GM12891 (cell line): ENCODE measurements around the gene WNT4.

Experiments used
- POLR2A ChIP-seq: IDR thresholded peaks from 2 replicates; pipeline ENCODE4 v1.6.1; 2011; ENCODE audit warnings: low read depth, low read length, control low read depth
- POLR2AphosphoS5 ChIP-seq: IDR thresholded peaks from 2 replicates; pipeline ENCODE4 v1.6.1; 2011; ENCODE audit warnings: low read depth, low read length, control low read depth
- TAF1 ChIP-seq: IDR thresholded peaks from 2 replicates; pipeline ENCODE4 v1.6.1; 2011; ENCODE audit warnings: low read depth, low read length, control low read depth

DNA sequence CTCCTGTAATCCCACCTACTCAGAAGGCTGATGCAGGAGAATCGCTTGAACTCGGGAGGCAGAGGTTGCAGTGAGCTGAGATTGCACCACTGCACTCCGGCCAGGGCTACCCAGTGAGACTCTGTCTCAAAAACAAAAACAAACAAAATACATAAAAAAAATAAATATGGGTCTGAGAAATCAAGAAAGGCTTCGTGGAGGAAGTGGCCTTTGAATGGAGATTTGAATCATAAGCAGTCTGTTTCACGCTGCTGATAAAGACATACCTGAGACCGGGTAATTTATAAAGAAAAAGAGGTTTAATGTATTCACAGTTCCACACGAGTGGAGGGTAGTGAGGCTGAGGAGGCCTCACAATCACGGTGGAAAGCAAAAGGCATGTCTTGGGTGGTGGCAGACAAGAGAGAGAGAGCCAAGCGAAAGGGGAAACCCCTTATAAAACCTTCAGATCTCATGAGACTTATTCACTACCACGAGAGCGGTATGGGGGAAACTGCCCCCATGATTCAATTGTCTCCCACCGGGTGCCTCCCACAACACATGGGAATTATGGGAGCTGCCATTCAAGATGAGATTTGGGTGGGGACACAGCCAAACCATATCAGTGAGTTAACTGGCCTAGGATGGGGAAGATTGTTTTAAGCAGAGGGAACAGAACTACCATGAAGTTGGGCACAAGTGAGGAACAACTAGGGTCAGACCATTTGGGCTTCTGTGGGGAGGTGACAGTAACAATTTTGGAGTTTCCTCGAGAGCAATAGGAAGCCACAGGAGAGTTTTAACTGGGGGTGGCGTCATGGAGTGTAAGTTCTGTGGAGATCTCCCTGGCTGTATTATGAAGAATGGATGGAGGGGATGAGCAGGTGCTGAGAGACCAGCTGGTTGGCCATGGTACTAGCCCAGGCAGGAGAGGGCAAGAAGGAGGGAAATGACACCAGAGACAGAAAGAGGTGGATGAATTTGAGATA lies 22.2 kb upstream of the WNT4 start:
- TF ChIP-seq POLR2AphosphoS5: no peak
- no peak for TF ChIP-seq TAF1
- TF ChIP-seq POLR2A: no peak
